K562 (cell line): Measurements from ENCODE around the gene ELF5. TPM values are rescaled to one million over a fixed set of nuclear protein-coding genes. Genes with fewer than 3 reads are reported as not detected.

Experiments used
- CHD1 ChIP-seq: fragments of 200-600 bp; sonication (generic); IDR thresholded peaks from one replicate; pipeline ENCODE4 v1.6.1; 2012; ENCODE audit warnings: mild to moderate bottlenecking, moderate library complexity, low read length, inconsistent platforms
- EP300 ChIP-seq: IDR thresholded peaks from 2 replicates; pipeline ENCODE4 v1.6.1; 2012; ENCODE audit warnings: low read length, improper control_type of control experiment
- HDAC1 ChIP-seq, 2 experiments: fragments of 450-650 bp; IDR thresholded peaks; 2 replicates each; pipeline ENCODE4 v1.6.1; 2016 to 2017; ENCODE audit warnings: inconsistent platforms in 1 of 2, mild to moderate bottlenecking in 1 of 2, moderate library complexity in 1 of 2
- POLR2G ChIP-seq: fragments of 200-400 bp; formaldehyde crosslinking; IDR thresholded peaks from 2 replicates; pipeline ENCODE4 v1.6.1; 2017; ENCODE audit warnings: low read depth, mild to moderate bottlenecking, antibody characterized with exemption, low read length, moderate library complexity
- PYGO2 ChIP-seq: fragments of 450-650 bp; IDR thresholded peaks from 2 replicates; pipeline ENCODE4 v1.6.1; 2016; ENCODE audit warnings: mild to moderate bottlenecking, missing genetic modification characterization, moderate library complexity, missing compliant biosample characterization
- STAG1 ChIP-seq: sonication (generic); formaldehyde crosslinking; IDR thresholded peaks from 2 replicates; pipeline ENCODE4 v1.5.0; 2020; ENCODE audit warnings: missing genetic modification reagents, borderline replicate concordance
- TAF1 ChIP-seq: IDR thresholded peaks from 2 replicates; pipeline ENCODE4 v1.6.1; 2011; ENCODE audit warnings: mild to moderate bottlenecking, low read length, moderate library complexity; ENCODE audit not compliant: insufficient read depth, control insufficient read depth, severe bottlenecking; ENCODE audit errors: extremely low read depth
- TBP ChIP-seq: optimal IDR thresholded peaks from 2 replicates; pipeline ENCODE3; 2011; ENCODE audit warnings: low read depth, low read length, improper control_type of control experiment
- ZNF592 ChIP-seq: fragments of 450-650 bp; IDR thresholded peaks from 2 replicates; pipeline ENCODE4 v1.6.1; 2017; ENCODE audit warnings: antibody characterized with exemption, mild to moderate bottlenecking
- polyA plus RNA-seq, 8 experiments: library from polyadenylated mRNA; depleted of rRNA in 4 of 8; stranded (reverse) in 5 of 8; unstranded in 3 of 8; fragments of >200 nt; fragmentation: Nextera tagmentation in 2 of 8; fragmentation: Illumina TruSeq in 1 of 8; extraction: Ambion mirVana in 2 of 8; extraction: Trizol in 1 of 8; gene quantifications; 2 replicates each; pipeline versions ENCODE4 v1.2.1 to v1.2.3, GENCODE V29; 2011 to 2014; ENCODE audit warnings: inconsistent platforms in 1 of 8, missing spikeins in 1 of 8
- total RNA-seq, 7 experiments: library from RNA; depleted of rRNA in 6 of 7; stranded (reverse); fragments of >200 nt in 6 of 7; fragmentation: Illumina TruSeq in 2 of 7; extraction: Trizol in 2 of 7; gene quantifications; 2 replicates each; pipeline versions ENCODE4 v1.2.1 to v1.2.3, GENCODE V29; 2011 to 2021; ENCODE audit warnings: low replicate concordance in 1 of 7
- TF ChIP-seq, protein P1 (sequence below): sonication (generic); formaldehyde crosslinking; IDR thresholded peaks from 2 replicates; pipeline ENCODE4 v1.8.1; 2023; ENCODE audit warnings: mild to moderate bottlenecking, missing genetic modification reagents
- TF ChIP-seq, protein P2 (sequence below), 3 experiments: fragments of 200-800 bp in 1 of 3; fragments of 250-450 bp in 1 of 3; fragments of 450-650 bp in 1 of 3; sonication (Bioruptor Pico) in 1 of 3; sonication (Bioruptor generic) in 1 of 3; formaldehyde crosslinking in 1 of 3; IDR thresholded peaks; 2 replicates each; pipeline versions ENCODE4 v1.6.1 to v1.8.0; 2016 to 2022; ENCODE audit warnings: mild to moderate bottlenecking in 2 of 3, missing genetic modification characterization in 2 of 3, missing compliant biosample characterization in 1 of 3, moderate library complexity in 1 of 3

ELF5 gene
- total and polyA plus RNA-seq, 9 of the 15 experiments (the other 6 are each of a cell fraction or from before 2014, with no cell fraction given): not detected

DNA sequence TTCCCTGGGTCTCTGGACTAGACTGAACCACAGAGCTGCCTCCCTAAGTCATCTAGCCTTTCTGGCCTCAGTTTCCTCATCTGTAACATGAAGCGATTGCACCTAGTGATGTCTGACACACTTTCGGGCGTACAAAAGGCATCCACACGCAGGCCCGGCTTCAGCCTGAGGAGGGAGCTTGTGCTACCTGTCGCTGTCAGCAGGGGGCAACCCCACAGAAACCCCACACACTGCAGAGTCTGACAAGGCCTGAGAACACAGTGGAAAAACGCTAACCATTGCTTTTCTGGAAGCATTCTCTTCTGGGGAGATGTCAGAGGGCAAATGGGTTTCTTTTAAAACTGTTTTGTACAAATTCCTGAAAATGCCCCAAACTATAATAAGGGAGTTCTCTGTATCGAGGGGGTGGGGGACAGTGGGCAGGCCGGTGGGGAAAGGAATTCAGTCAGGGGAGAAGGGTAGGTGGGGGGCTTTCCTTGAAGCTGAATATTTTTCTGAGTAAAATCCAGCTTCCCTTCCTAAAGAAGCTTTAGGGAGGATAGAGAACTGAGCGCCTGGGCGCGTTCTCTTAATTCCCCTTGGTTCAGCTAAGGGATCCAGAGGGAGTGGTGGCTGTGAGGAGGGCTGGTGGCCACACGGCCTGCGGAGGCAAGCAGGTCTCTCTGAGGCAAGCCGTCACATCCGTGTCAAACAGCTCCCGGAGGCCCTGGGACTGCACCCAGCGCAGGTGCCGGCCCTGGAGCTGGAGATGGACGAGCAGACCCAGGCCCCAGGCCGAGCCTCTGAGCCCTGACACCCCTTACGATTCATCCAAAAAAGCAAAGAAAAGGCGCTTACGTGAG, 533 bp downstream of the ELF5 start (continued):
- TF ChIP-seq, protein P1, sequence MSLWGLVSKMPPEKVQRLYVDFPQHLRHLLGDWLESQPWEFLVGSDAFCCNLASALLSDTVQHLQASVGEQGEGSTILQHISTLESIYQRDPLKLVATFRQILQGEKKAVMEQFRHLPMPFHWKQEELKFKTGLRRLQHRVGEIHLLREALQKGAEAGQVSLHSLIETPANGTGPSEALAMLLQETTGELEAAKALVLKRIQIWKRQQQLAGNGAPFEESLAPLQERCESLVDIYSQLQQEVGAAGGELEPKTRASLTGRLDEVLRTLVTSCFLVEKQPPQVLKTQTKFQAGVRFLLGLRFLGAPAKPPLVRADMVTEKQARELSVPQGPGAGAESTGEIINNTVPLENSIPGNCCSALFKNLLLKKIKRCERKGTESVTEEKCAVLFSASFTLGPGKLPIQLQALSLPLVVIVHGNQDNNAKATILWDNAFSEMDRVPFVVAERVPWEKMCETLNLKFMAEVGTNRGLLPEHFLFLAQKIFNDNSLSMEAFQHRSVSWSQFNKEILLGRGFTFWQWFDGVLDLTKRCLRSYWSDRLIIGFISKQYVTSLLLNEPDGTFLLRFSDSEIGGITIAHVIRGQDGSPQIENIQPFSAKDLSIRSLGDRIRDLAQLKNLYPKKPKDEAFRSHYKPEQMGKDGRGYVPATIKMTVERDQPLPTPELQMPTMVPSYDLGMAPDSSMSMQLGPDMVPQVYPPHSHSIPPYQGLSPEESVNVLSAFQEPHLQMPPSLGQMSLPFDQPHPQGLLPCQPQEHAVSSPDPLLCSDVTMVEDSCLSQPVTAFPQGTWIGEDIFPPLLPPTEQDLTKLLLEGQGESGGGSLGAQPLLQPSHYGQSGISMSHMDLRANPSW (CRISPR knock-in tag): no peak
- TF ChIP-seq, protein P2, sequence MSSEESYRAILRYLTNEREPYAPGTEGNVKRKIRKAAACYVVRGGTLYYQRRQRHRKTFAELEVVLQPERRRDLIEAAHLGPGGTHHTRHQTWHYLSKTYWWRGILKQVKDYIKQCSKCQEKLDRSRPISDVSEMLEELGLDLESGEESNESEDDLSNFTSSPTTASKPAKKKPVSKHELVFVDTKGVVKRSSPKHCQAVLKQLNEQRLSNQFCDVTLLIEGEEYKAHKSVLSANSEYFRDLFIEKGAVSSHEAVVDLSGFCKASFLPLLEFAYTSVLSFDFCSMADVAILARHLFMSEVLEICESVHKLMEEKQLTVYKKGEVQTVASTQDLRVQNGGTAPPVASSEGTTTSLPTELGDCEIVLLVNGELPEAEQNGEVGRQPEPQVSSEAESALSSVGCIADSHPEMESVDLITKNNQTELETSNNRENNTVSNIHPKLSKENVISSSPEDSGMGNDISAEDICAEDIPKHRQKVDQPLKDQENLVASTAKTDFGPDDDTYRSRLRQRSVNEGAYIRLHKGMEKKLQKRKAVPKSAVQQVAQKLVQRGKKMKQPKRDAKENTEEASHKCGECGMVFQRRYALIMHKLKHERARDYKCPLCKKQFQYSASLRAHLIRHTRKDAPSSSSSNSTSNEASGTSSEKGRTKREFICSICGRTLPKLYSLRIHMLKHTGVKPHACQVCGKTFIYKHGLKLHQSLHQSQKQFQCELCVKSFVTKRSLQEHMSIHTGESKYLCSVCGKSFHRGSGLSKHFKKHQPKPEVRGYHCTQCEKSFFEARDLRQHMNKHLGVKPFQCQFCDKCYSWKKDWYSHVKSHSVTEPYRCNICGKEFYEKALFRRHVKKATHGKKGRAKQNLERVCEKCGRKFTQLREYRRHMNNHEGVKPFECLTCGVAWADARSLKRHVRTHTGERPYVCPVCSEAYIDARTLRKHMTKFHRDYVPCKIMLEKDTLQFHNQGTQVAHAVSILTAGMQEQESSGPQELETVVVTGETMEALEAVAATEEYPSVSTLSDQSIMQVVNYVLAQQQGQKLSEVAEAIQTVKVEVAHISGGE (CRISPR knock-in tag; IDR thresholded peaks at IDR 0.05): no peak
- no peak for TF ChIP-seq ZNF592
- TF ChIP-seq POLR2G: no peak
- TF ChIP-seq CHD1: no peak
- peak; percentile 60; the same call in 1 of the 2 replicates for TF ChIP-seq STAG1 (CRISPR knock-in tag)
- no peak for TF ChIP-seq HDAC1 (IDR thresholded peaks at IDR 0.05)
- no peak for TF ChIP-seq TAF1
- no peak for TF ChIP-seq PYGO2 (tag)
- TF ChIP-seq TBP: no peak
- TF ChIP-seq EP300: no peak
